IMR-90 (cell line): ENCODE results near the gene AOPEP. TPM values are rescaled to one million over a fixed set of nuclear protein-coding genes. Genes with fewer than 3 reads are reported as not detected.

Experiments
- ATAC-seq: fragments of 200-7000 bp; cut with Tn5 transposase; 2 replicates; pipeline ENCODE4 v1.9.1; 2020; ENCODE audit warnings: low read depth, mild to moderate bottlenecking, moderate library complexity
- BruUV-seq: library from RNA; stranded (reverse); fragments of 400-500 nt; replicated peaks from 2 replicates; lab custom pipeline; 2021; lab: Mats Ljungman, UMichigan
- CTCF ChIA-PET: fragments of 300-600 bp; formaldehyde crosslinking; extraction: SDS; loops from one replicate; lab custom pipeline; 2021; ENCODE audit warnings: antibody characterized with exemption; lab: Yijun Ruan, JAX
- POLR2A ChIA-PET: fragments of 300-600 bp; sonication (Branson Sonifier 250); formaldehyde crosslinking; loops from one replicate; lab custom pipeline; 2022; ENCODE audit warnings: antibody characterized with exemption; ENCODE audit not compliant: unreplicated experiment; lab: Charles Lee
- DNase-seq: peaks from one replicate; pipeline ENCODE4 v3.0.0; 2013
- H2AFZ ChIP-seq: replicated peaks from 2 replicates; pipeline ENCODE3; 2013; ENCODE audit warnings: low read length, mild to moderate bottlenecking; ENCODE audit not compliant: poor library complexity
- H2AK5ac ChIP-seq: 2 replicates; pipeline ENCODE4 v1.6.1; 2013; ENCODE audit warnings: low read depth, low read length, inconsistent platforms
- H2AK9ac ChIP-seq: replicated peaks from 2 replicates; pipeline ENCODE3; 2013; ENCODE audit warnings: mild to moderate bottlenecking, low read depth, low read length, moderate library complexity; ENCODE audit not compliant: poor library complexity
- H2BK120ac ChIP-seq: 2 replicates; pipeline ENCODE4 v1.6.1; 2013; ENCODE audit warnings: low read depth, low read length, inconsistent platforms
- H2BK15ac ChIP-seq: 3 replicates; pipeline ENCODE4 v1.6.1; 2013; ENCODE audit warnings: low read depth, low read length, inconsistent platforms
- H2BK20ac ChIP-seq: 2 replicates; pipeline ENCODE4 v1.6.1; 2013; ENCODE audit warnings: low read depth, mild to moderate bottlenecking, inconsistent platforms, low read length, moderate library complexity
- H2BK5ac ChIP-seq: 2 replicates; pipeline ENCODE4 v1.6.1; 2013; ENCODE audit warnings: mild to moderate bottlenecking, low read depth, low read length, inconsistent platforms; ENCODE audit not compliant: poor library complexity, severe bottlenecking
- H3K14ac ChIP-seq: replicated peaks from 2 replicates; pipeline ENCODE4 v1.6.1; 2013; ENCODE audit warnings: low read depth, low read length, inconsistent platforms
- H3K18ac ChIP-seq: 2 replicates; pipeline ENCODE4 v1.6.1; 2013; ENCODE audit warnings: low read depth, low read length, control low read depth
- H3K23ac ChIP-seq: 2 replicates; pipeline ENCODE4 v1.6.1; 2013; ENCODE audit warnings: low read depth, low read length, inconsistent platforms
- H3K27ac ChIP-seq: 2 replicates; pipeline ENCODE4 v1.5.1; 2013; ENCODE audit warnings: mild to moderate bottlenecking, control low read depth, low read length; ENCODE audit not compliant: insufficient read depth
- H3K27me3 ChIP-seq: 2 replicates; pipeline ENCODE4 v1.6.1; 2013; ENCODE audit warnings: low read length; ENCODE audit not compliant: control insufficient read depth, insufficient read depth
- H3K36me3 ChIP-seq: 2 replicates; pipeline ENCODE4 v1.6.1; 2013; ENCODE audit warnings: low read length, mixed read lengths; ENCODE audit not compliant: control insufficient read depth, insufficient read depth
- H3K4ac ChIP-seq: 2 replicates; pipeline ENCODE4 v1.6.1; 2013; ENCODE audit warnings: low read depth, low read length, inconsistent platforms
- H3K4me1 ChIP-seq: 2 replicates; pipeline ENCODE4 v1.6.1; 2013; ENCODE audit warnings: low read length, mixed read lengths; ENCODE audit not compliant: control insufficient read depth, insufficient read depth
- H3K4me2 ChIP-seq: 2 replicates; pipeline ENCODE4 v1.6.1; 2013; ENCODE audit warnings: low read depth, mild to moderate bottlenecking, control low read depth, low read length, moderate library complexity
- H3K4me3 ChIP-seq: 2 replicates; pipeline ENCODE4 v1.5.1; 2013; ENCODE audit warnings: low read depth, mild to moderate bottlenecking, control low read depth, low read length, moderate library complexity; ENCODE audit not compliant: insufficient read depth
- H3K56ac ChIP-seq: 2 replicates; pipeline ENCODE4 v1.6.1; 2013; ENCODE audit warnings: low read length, inconsistent platforms; ENCODE audit not compliant: insufficient read depth; ENCODE audit errors: extremely low read depth
- H3K79me1 ChIP-seq, 2 experiments: 2 replicates each; pipeline ENCODE4 v1.6.1; 2013; ENCODE audit warnings: low read length in 2 of 2, inconsistent platforms in 1 of 2, low read depth in 1 of 2
- H3K9ac ChIP-seq: 2 replicates; pipeline ENCODE4 v1.6.1; 2013; ENCODE audit warnings: low read depth, low read length, control low read depth
- H3K9me1 ChIP-seq: 2 replicates; pipeline ENCODE4 v1.6.1; 2013; ENCODE audit warnings: low read length, inconsistent platforms; ENCODE audit not compliant: insufficient read depth
- H3K9me3 ChIP-seq: 2 replicates; pipeline ENCODE4 v1.6.1; 2013; ENCODE audit warnings: low read length; ENCODE audit not compliant: control insufficient read depth, insufficient read depth
- H4K20me1 ChIP-seq: 2 replicates; pipeline ENCODE4 v1.6.1; 2013; ENCODE audit warnings: low read length, inconsistent platforms; ENCODE audit not compliant: insufficient read depth
- H4K5ac ChIP-seq: 2 replicates; pipeline ENCODE4 v1.6.1; 2013; ENCODE audit warnings: mild to moderate bottlenecking, low read depth, low read length, control low read depth
- H4K8ac ChIP-seq, 2 experiments: 2 replicates each; pipeline ENCODE4 v1.6.1; 2013; ENCODE audit warnings: low read depth in 2 of 2, low read length in 2 of 2, control low read depth in 1 of 2, inconsistent platforms in 1 of 2
- H4K91ac ChIP-seq: 2 replicates; pipeline ENCODE4 v1.6.1; 2013; ENCODE audit warnings: low read depth, low read length, inconsistent platforms; ENCODE audit not compliant: insufficient read depth
- FOS ChIP-seq: fragments of 150-350 bp; IDR thresholded peaks from 2 replicates; pipeline ENCODE4 v1.6.1; 2016; ENCODE audit warnings: low read depth, low read length
- MXI1 ChIP-seq: IDR thresholded peaks from 2 replicates; pipeline ENCODE4 v1.6.1; 2012; ENCODE audit warnings: low read depth, mild to moderate bottlenecking, low read length, moderate library complexity, borderline replicate concordance
- NFE2L2 ChIP-seq: fragments of 150-350 bp; IDR thresholded peaks from 2 replicates; pipeline ENCODE4 v1.6.1; 2016; ENCODE audit warnings: low read depth, mild to moderate bottlenecking, low read length
- RCOR1 ChIP-seq: IDR thresholded peaks from 2 replicates; pipeline ENCODE4 v1.6.1; 2012; ENCODE audit warnings: mild to moderate bottlenecking, low read length, improper control_type of control experiment; ENCODE audit not compliant: insufficient replicate concordance
- RFX5 ChIP-seq: IDR thresholded peaks from 2 replicates; pipeline ENCODE4 v1.8.0; 2012; ENCODE audit warnings: low read depth, mild to moderate bottlenecking, low read length, moderate library complexity
- WGBS, 2 experiments: methylation state at CpG; one replicate each; pipeline versions ENCODE4 v1.1.5 to v1.1.7; 2013; ENCODE audit warnings: missing lambda C conversion rate in 2 of 2; ENCODE audit not compliant: insufficient read length in 1 of 2; ENCODE audit errors: extremely low coverage in 2 of 2; 5-methylcytosine and 5-hydroxymethylcytosine counted together
- dilution Hi-C: fragments of 300-500 bp; cut with HindIII; formaldehyde crosslinking; loops from one replicate; pipeline ENCODE4 v1.14.3; 2018; ENCODE audit warnings: low sequenced_read_pairs; ENCODE audit not compliant: unreplicated experiment
- in situ Hi-C: fragments of 300-500 bp; cut with MboI; formaldehyde crosslinking; loops from 3 replicates; pipeline ENCODE4 v1.14.3; 2019; ENCODE audit warnings: low sequenced_read_pairs, inconsistent platforms, mixed read lengths
- intact Hi-C: fragments of 100-400 bp; cut with micrococcal nuclease; formaldehyde crosslinking; loops from 2 replicates; pipeline ENCODE4 v1.10.0; 2022
- polyA plus RNA-seq, 3 experiments: library from polyadenylated mRNA; depleted of rRNA; stranded (reverse); fragments of >200 nt; gene quantifications; 2 replicates each; pipeline ENCODE4 v1.2.3, GENCODE V29; 2012; ENCODE audit warnings: low replicate concordance in 1 of 3
- total RNA-seq: library from RNA; depleted of rRNA; stranded (reverse); fragments of >200 nt; gene quantifications from 2 replicates; pipeline ENCODE4 v1.2.3, GENCODE V29; 2012

The AOPEP gene
- total and polyA plus RNA-seq, 2 of the 4 experiments (the other 2 are of a cell fraction): 34.9 to 38.7 TPM

GRCh38 chr9:94899464-94900221, 173.1 kb downstream of the AOPEP start:
- peak overlapping the region; percentile 96 for H2AK5ac ChIP-seq
- dilution Hi-C loops: no loop called here
- H2BK120ac ChIP-seq: peak overlapping the region; percentile 99
- H2BK15ac ChIP-seq: peak overlapping the region; percentile 99
- ChIA-PET CTCF (interaction anchor here (0.9 kb wide), 1 partner anchor 218 kb away, joined by 3 read pairs; no protein-coding TSS in a partner anchor), POLR2A (no interaction called here)
- H3K4me1 ChIP-seq: peaks cover 21% of the 10 kb centered on the region
- H4K20me1 ChIP-seq: no peaks in the 10 kb centered on the region
- H3K4ac ChIP-seq: peak overlapping the region; percentile 99
- H3K9me3 ChIP-seq: no peaks in the 10 kb centered on the region
- no peaks in the 10 kb centered on the region for H3K36me3 ChIP-seq
- peak overlapping the region; percentile 92 to 95 for H4K8ac ChIP-seq
- peak overlapping the region; percentile 89 for H2AK9ac ChIP-seq
- TF ChIP-seq RCOR1 (no peak), RFX5 (no peak), MXI1 (no peak), NFE2L2 (no peak), FOS (no peak)
- H4K5ac ChIP-seq: peak overlapping the region; percentile 99
- peak overlapping the region; percentile 99 for H3K14ac ChIP-seq
- peaks cover 24% of the 10 kb centered on the region for H3K9me1 ChIP-seq
- no peaks in the 10 kb centered on the region for H3K27me3 ChIP-seq
- peak overlapping the region; percentile 84 for H3K4me2 ChIP-seq
- H3K18ac ChIP-seq: peak overlapping the region; percentile 100
- intact Hi-C loops: loop anchor here (5.0 kb wide), 2 partner anchors 32 to 108 kb away; no protein-coding TSS in a partner anchor
- WGBS, 2 experiments: no CpG with 5 or more reads among the region's 8 CpGs
- H3K27ac ChIP-seq: peak overlapping the region; percentile 99
- H3K4me3 ChIP-seq: no peak overlapping the region; the same call in 1 of the 2 replicates
- H3K79me1 ChIP-seq: peaks cover 0 to 16% of the 10 kb centered on the region in 2 experiments; a peak in 2 of 4 replicates
- H2AFZ ChIP-seq: peak overlapping the region; percentile 88
- peak overlapping the region; percentile 80 for H3K9ac ChIP-seq
- peak overlapping the region; percentile 99 for H2BK20ac ChIP-seq
- BruUV-seq: no TSS peak
- ATAC-seq (no peak), DNase-seq (no peak)
- peak overlapping the region; percentile 99 for H4K91ac ChIP-seq
- peak overlapping the region; percentile 99 for H3K23ac ChIP-seq
- H2BK5ac ChIP-seq: peak overlapping the region; percentile 100
- peak overlapping the region; percentile 97 for H3K56ac ChIP-seq
- in situ Hi-C loops: no loop called here
